Endothelial cell of umbilical vein (primary cell): Measurements from ENCODE around the gene ADAP1. TPM values are rescaled to one million over a fixed set of nuclear protein-coding genes. Genes with fewer than 3 reads are reported as not detected.

Experiments
- BruUV-seq: library from RNA; stranded (reverse); fragments of 400-500 nt; replicated peaks from 2 replicates; lab custom pipeline; 2021; lab: Mats Ljungman, UMichigan
- CTCF ChIA-PET: fragments of 300-600, 350-600 bp; sonication (Branson Sonifier 250); formaldehyde crosslinking; loops from one replicate; lab custom pipeline; 2021; ENCODE audit warnings: antibody characterized with exemption, inconsistent platforms; lab: Charles Lee
- POLR2A ChIA-PET: fragments of 300-600, 350-600 bp; sonication (Branson Sonifier 250); formaldehyde crosslinking; loops from one replicate; lab custom pipeline; 2021; ENCODE audit warnings: antibody characterized with exemption, inconsistent platforms; lab: Charles Lee
- DNase-seq: peaks from one replicate; pipeline ENCODE4 v3.0.0-alpha.2; 2011; ENCODE audit warnings: low read depth, low spot score
- FAIRE-seq: peaks from 2 replicates; lab custom pipeline; 2011; peaks lifted over from hg19 to GRCh38; lab: Jason Lieb, UNC
- H2AFZ ChIP-seq: 2 replicates; pipeline ENCODE4 v1.6.0; 2012; ENCODE audit warnings: low read depth, low read length, control low read depth, inconsistent platforms
- H3K27ac ChIP-seq: 2 replicates; pipeline ENCODE4 v1.5.1; 2011; ENCODE audit warnings: low read depth, mild to moderate bottlenecking, control low read depth, low read length, moderate library complexity; ENCODE audit not compliant: insufficient read depth
- H3K27me3 ChIP-seq, 2 experiments: 2 replicates each; pipeline versions ENCODE4 v1.6.0 to v1.6.1; 2011; ENCODE audit warnings: low read length in 2 of 2, mixed read lengths in 1 of 2; ENCODE audit not compliant: control insufficient read depth in 2 of 2, insufficient read depth in 2 of 2
- H3K36me3 ChIP-seq, 2 experiments: 2 replicates in 1 of 2; 3 replicates in 1 of 2; pipeline ENCODE4 v1.5.1; 2011; ENCODE audit warnings: low read length in 2 of 2, mild to moderate bottlenecking in 1 of 2, moderate library complexity in 1 of 2; ENCODE audit not compliant: control insufficient read depth in 2 of 2, insufficient read depth in 2 of 2; ENCODE audit errors: extremely low read depth in 1 of 2
- H3K4me1 ChIP-seq: 3 replicates; pipeline ENCODE4 v1.5.1; 2011; ENCODE audit warnings: mild to moderate bottlenecking, low read length; ENCODE audit not compliant: control insufficient read depth, insufficient read depth; ENCODE audit errors: extremely low read depth
- H3K4me2 ChIP-seq: 2 replicates; pipeline ENCODE4 v1.6.1; 2011; ENCODE audit warnings: low read length, control low read depth, mixed read lengths; ENCODE audit not compliant: insufficient read depth
- H3K4me3 ChIP-seq, 3 experiments: fragments of 200-600 bp in 1 of 3; sonication (generic), shearing (Covaris generic) in 1 of 3; replicated peaks in 1 of 3; 2 replicates each; pipeline ENCODE4 v1.5.1; 2011 to 2016; ENCODE audit warnings: control low read depth in 3 of 3, low read length in 3 of 3, mild to moderate bottlenecking in 2 of 3, inconsistent platforms in 1 of 3, low read depth in 1 of 3, moderate library complexity in 1 of 3; ENCODE audit not compliant: insufficient read depth in 1 of 3
- H3K79me2 ChIP-seq: 2 replicates; pipeline ENCODE4 v1.6.0; 2012; ENCODE audit warnings: low read length, inconsistent platforms; ENCODE audit not compliant: control insufficient read depth, insufficient read depth
- H3K9ac ChIP-seq: replicated peaks from 2 replicates; pipeline ENCODE3; 2011; ENCODE audit warnings: low read length, control low read depth; ENCODE audit not compliant: insufficient read depth; ENCODE audit errors: extremely low read depth
- H3K9me1 ChIP-seq: replicated peaks from 3 replicates; pipeline ENCODE4 v1.6.0; 2011; ENCODE audit warnings: mild to moderate bottlenecking, low read length; ENCODE audit not compliant: control insufficient read depth, insufficient read depth; ENCODE audit errors: extremely low read depth
- H3K9me3 ChIP-seq: replicated peaks from 2 replicates; pipeline ENCODE4 v1.5.1; 2012; ENCODE audit warnings: low read length, inconsistent platforms; ENCODE audit not compliant: control insufficient read depth, insufficient read depth
- H4K20me1 ChIP-seq: replicated peaks from 2 replicates; pipeline ENCODE3; 2011; ENCODE audit warnings: mild to moderate bottlenecking, low read length; ENCODE audit not compliant: control insufficient read depth, insufficient read depth; ENCODE audit errors: extremely low read depth
- CTCF ChIP-seq, 2 donors: IDR thresholded peaks; 1 replicate in 1 of 2; 2 replicates in 1 of 2; pipeline ENCODE4 v1.5.1; 2011; ENCODE audit warnings: low read length in 2 of 2, mild to moderate bottlenecking in 2 of 2, moderate library complexity in 2 of 2, control low read depth in 1 of 2, inconsistent platforms in 1 of 2, low read depth in 1 of 2; ENCODE audit not compliant: insufficient read depth in 1 of 2; ENCODE audit errors: extremely low read depth in 1 of 2
- EZH2 ChIP-seq: IDR thresholded peaks from 2 replicates; pipeline ENCODE4 v1.6.1; 2012; ENCODE audit warnings: borderline replicate concordance, low read depth, mild to moderate bottlenecking, moderate library complexity, low read length, inconsistent platforms; ENCODE audit not compliant: severe bottlenecking
- GATA2 ChIP-seq: IDR thresholded peaks from 2 replicates; pipeline ENCODE4 v1.7.0; 2011; ENCODE audit warnings: low read depth, mild to moderate bottlenecking, moderate library complexity, mixed read lengths, low read length; ENCODE audit not compliant: insufficient read length, insufficient read depth
- JUN ChIP-seq: IDR thresholded peaks from 2 replicates; pipeline ENCODE4 v1.6.1; 2011; ENCODE audit warnings: borderline replicate concordance, low read depth; ENCODE audit not compliant: insufficient read length, insufficient read depth
- MAX ChIP-seq: IDR thresholded peaks from 2 replicates; pipeline ENCODE4 v1.6.1; 2011; ENCODE audit not compliant: insufficient read depth, insufficient read length
- MYC ChIP-seq: IDR thresholded peaks from one replicate; pipeline ENCODE4 v1.6.1; 2011; ENCODE audit warnings: mild to moderate bottlenecking, low read depth, low read length
- POLR2AphosphoS5 ChIP-seq: IDR thresholded peaks from 2 replicates; pipeline ENCODE4 v1.6.1; 2012; ENCODE audit warnings: low read depth, mild to moderate bottlenecking, control low read depth, low read length, moderate library complexity; ENCODE audit not compliant: insufficient read depth
- dilution Hi-C: fragments of 300-500 bp; cut with MboI; formaldehyde crosslinking; loops from one replicate; pipeline ENCODE4 v1.15.0; 2019; ENCODE audit warnings: low sequenced_read_pairs; ENCODE audit not compliant: extremely low pct_ligation_motif_present
- intact Hi-C: fragments of 100-400 bp; cut with micrococcal nuclease; formaldehyde crosslinking; loops from one replicate; pipeline ENCODE4 v1.10.0; 2022
- polyA plus RNA-seq, 4 experiments: library from polyadenylated mRNA; depleted of rRNA in 3 of 4; stranded (reverse) in 3 of 4; unstranded in 1 of 4; fragments of >200 nt; gene quantifications; 2 replicates each; pipeline versions ENCODE4 v1.2.1 to v1.2.3, GENCODE V29; 2011 to 2012; ENCODE audit warnings: missing spikeins in 1 of 4
- total RNA-seq: library from RNA; stranded (reverse); gene quantifications from 2 replicates; pipeline ENCODE4 v1.2.3, GENCODE V29; 2021

The ADAP1 gene
- total and polyA plus RNA-seq, 2 donors (not counting 3 experiments of a cell fraction or from before 2014, with no cell fraction given): 0.49 to 0.58 TPM

- Histone ChIP-seq H3K9ac (no peak overlapping the region), H3K27ac (no peak overlapping the region), H3K4me2 (no peak overlapping the region), H3K9me1 (no peaks in the 10 kb centered on the region), H3K27me3 (no peaks in the 10 kb centered on the region), H3K4me1 (peaks cover 10% of the 10 kb centered on the region), H3K9me3 (no peaks in the 10 kb centered on the region), H3K4me3 (no peak overlapping the region), H3K36me3 (no peaks in the 10 kb centered on the region), H4K20me1 (no peaks in the 10 kb centered on the region), H2AFZ (no peak overlapping the region), H3K79me2 (no peaks in the 10 kb centered on the region)
- CTCF ChIA-PET: no interaction called here
- FAIRE-seq (no peak), DNase-seq (no peak)
- dilution Hi-C loops: no loop called here
- intact Hi-C loops: no loop called here
- TF ChIP-seq MAX (no peak), CTCF (IDR thresholded peaks at IDR 0.05; ENCODE audit: extremely low read depth in 1 of 2, insufficient read depth in 1 of 2, low read depth in 1 of 2, low read length in 2 of 2) (no peak), MYC (no peak), GATA2 (no peak), EZH2 (no peak), JUN (no peak), POLR2AphosphoS5 (no peak)
- POLR2A ChIA-PET: no interaction called here
- BruUV-seq: no TSS peak
Observed at GRCh38 chr7:918118-918425, 36.4 kb downstream of the ADAP1 start.
